ENCODE results near the gene CRYBB3.
"Not testable (repeated sequence)": the region's sequence is repeated elsewhere in the genome, so short reads cannot be mapped to it uniquely, and the experiment has no call there.

Gene CRYBB3

GRCh38 chr22:25176175-25176574 lies 23.5 kb upstream of the CRYBB3 start:
- no peak for DNase-seq (ENCODE audit: low read depth)

DNA sequence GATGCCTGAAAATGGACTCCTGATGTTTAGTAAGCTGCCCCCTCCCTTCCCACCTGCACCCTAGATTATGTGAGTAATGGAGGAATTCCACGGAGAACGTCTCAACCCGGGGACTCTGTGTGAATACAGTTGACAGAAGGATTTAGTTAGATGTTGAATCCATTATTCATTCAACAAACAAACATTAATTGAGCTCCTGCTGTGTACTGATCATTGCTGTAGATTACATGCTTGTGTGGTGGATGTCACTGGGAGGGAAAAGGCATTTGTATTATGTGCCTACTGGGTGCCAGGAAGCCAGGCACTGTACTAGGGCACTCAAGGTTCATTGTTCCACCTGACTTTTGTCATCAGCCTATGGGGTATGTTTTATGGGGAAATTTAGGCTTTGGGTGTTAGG lies 22.9 kb upstream of the CRYBB3 start:
- DNase-seq (ENCODE audit: low read depth): no peak

- no peak for DNase-seq (ENCODE audit: low read depth)
These were observed 22.4 kb upstream of the CRYBB3 start for GRCh38 chr22:25177226-25177625.

DNA sequence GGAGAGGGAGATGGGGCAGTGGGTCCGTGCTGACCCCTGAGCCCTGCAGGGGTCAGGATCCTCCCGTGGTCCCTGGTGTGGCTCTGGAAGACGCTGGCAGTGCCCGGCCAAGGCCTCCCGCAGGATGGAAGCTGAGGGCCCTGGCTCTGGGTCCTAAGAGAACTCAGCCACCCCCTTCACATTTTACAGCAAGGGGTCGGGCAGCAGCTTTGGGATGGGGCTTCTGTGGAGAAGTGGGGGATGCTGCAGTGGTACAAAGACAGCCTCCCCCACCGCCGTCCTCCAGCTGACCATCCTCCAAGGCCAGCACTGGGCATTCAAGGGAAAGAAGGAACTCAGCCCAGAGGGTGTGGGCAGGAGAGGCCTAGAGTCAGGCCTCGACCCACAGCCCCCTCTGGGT lies 21.8 kb upstream of the CRYBB3 start:
- DNase-seq (ENCODE audit: low read depth): no peak

DNA sequence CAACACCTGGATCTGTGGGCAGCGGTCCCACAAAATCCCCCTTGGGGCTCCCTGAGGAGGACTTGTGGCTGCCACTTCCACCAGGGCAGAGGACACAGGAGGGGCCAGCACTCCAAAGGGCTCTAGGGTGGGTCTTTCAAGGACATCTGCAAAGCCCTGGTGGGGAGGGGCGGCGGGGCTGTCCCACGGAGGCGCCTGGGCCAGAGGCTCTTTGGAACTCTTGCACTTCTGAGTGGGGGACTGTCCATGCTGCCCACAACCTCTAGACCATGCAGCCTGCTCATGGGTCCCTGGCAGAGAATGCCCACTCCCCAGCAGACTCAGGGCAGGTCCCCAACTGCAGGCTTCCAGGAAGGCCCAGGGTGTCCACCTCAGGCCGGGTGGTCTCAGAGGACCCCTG lies 21.3 kb upstream of the CRYBB3 start:
- DNase-seq (ENCODE audit: low read depth): not testable (repeated sequence)

DNA sequence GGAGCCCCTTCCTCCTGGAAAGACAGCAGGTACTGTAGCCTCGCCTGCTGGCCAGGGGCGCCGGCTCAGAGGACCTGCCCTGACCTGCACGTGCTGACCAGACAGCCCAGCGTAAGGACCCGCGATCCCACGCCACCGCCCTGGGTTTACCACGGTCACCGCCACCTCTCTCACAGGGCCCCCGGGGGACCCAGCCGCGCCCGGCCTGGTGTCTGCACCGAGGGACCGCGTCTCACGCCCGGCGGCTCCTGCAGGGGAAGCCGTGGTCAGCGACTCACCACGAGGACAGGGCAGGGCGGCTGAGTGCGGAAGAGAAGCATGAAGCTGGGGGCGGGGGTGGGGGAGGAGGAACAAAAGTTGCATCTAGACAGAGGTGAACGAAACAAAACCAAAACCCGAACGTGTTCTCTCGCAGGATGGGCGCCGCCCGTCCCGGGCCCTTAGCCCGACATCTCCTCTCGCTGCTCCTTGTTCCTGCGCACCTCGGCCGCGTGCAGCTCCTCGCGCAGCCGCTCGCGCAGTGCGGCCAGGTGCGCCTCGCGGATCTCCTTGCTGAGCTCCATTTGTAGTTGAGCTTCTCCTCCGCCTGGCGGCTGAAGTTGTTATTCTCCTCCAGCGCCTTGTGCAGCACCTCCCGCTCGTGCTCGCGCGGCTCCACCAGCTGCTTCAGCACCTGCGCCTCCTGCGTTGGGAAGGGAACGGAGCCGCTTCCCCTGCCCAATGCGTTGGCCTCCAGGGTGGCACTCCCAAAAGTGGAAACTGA lies 20.6 kb upstream of the CRYBB3 start:
- not testable (repeated sequence) for DNase-seq (ENCODE audit: low read depth)

DNA sequence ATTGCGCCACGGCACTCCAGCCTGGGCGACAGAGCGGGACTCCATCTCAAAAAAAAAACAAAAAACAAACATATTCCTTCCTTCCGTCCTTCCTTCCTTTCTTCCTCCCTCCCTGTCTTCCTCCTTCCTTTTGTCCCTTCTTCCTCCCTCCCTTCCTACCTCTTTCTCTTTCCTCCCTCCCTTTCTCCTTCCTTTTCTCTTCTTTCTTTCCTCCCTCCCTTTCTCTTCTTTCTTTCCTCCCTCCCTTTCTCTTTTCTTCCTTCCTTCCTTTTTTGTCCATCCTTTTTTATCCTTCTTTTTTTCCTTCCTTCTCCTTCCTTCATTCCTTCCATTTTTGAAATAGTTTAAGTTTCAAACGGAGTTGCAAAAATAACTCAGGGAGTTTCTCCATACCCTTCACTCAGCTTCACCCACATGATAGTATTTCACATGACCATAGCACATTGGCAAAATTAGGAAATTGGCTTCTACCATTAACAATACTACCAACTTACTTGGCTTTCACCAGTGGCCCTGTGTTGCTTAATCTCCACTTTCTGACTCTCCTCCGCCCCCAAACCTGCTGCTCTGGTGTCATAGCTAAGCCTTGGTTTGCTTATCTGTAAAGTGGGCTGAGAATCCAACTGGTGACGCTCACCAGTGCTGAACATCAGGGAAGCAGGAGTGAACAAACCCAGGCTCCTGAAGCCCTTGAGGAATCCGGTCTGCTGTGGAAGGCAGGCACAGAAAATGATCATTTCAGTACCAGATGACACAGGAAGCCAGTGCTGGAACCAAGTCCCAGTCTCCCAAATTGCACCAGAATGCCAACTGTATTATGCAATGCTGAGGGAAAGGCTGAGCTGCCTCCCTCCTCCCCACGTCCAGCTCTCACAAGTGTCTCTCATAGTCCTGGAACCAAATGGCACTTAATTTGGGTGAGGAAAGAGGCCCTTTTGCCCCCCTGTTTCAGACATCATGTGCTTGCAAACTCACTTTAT lies 17.2 kb upstream of the CRYBB3 start:
- DNase-seq (ENCODE audit: low read depth): no peak

- no peak for DNase-seq (ENCODE audit: low read depth)
These were observed 15.6 kb upstream of the CRYBB3 start for GRCh38 chr22:25183949-25184619.

GRCh38 chr22:25186140-25186539 lies 13.5 kb upstream of the CRYBB3 start:
- no peak for DNase-seq (ENCODE audit: low read depth)

DNA sequence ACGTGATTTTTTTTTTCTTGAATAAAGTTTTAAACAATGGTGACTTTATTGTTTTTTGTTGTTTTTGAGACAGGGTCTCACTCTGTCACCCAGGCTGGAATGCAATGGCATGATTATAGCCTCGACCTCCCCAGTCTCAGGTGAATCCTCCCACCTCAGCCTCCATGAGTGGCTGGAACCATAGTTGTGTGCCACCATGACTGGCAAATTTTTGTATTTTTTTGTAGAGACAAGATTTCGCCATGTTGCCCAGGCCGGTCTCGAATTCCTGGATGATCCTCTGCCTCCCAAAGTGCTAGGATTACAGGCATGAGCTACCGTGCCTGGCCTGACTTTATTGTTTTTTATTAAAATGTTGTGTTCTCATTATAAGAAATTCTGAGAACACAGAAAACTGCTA lies 12.2 kb upstream of the CRYBB3 start:
- DNase-seq (ENCODE audit: low read depth): no peak

DNA sequence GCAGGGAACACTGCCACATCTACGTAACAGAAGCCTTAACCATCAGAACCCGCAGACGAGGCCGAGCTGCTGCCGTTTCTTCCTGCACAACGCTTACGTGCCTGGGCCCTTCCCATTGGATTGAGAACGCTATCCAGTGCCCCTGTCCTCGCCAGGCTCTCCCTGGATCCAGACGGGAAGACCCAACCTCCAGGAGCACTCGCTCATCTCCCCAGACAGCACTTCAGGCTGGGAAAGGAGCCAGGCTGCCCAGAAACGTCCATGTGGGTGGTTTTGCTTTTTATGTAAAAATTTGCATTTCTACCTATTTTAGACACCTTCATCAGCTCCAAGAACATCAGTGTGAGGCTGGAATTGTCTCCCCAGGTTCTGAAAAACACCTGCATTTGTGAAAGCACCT lies 7.3 kb upstream of the CRYBB3 start:
- DNase-seq (ENCODE audit: low read depth): no peak

DNA sequence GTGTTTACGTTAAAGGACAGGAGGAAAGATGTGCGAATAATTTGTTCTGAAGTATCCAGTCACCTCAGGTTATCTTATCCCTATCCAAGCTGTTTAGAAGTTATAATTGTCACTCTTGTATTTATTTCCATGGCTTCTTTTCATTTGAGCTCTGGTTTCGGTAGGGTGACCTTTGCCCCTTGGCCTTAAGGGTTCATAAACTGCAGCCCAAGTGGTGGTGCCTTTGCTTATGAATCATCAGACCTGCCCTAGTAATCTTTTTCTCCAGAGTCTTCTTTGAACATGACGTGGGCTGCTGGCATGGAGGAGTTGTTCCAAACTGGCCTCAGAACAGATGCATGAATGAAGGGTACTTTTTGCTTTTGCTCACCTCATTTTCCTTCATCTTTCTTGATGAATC lies 6.5 kb upstream of the CRYBB3 start:
- DNase-seq (ENCODE audit: low read depth): no peak

- DNase-seq (ENCODE audit: low read depth): no peak
These were observed 6.1 kb upstream of the CRYBB3 start for GRCh38 chr22:25193548-25193947.

GRCh38 chr22:25196326-25196725 lies 3.3 kb upstream of the CRYBB3 start:
- DNase-seq (ENCODE audit: low read depth): no peak

DNA sequence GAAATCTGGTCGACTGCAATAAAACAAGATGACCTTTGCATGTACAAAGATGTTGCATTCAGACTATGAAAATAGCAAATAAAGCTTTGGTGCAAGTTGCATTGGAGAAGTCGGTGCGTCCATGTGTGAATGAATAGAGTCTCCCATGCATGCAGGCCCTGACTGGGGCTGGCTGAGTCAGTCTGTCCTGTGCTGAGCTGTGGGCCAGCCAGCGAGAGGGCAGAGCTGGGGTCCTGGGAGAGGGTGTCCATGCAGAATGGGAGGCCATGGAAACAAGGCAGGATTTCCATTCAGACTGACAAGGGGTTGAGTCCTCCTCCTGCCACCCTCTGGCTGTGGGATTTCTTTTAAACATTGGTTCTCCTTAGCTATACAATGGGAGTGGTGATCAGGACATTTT lies 2.3 kb upstream of the CRYBB3 start:
- no peak for DNase-seq (ENCODE audit: low read depth)

DNA sequence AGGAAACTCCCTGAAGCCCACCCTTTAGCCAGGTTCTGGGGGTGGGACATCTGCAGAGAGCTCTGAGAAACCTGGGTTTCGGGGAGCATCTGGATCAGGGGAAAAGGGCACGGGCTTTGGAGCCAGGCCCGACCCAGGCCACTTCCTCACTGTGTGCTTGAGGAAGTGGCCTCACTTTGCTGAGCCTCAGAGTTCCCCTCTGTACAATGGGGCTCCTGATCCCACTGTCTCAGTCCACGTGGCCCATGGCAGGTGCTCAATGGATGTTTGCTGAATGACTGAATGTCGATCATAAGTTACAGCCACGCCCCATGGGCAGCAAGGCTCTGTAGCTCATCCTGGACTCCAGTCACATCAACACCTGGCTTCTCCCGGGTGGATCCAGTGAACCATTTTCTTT lies 1.3 kb downstream of the CRYBB3 start:
- DNase-seq (ENCODE audit: low read depth): no peak

DNA sequence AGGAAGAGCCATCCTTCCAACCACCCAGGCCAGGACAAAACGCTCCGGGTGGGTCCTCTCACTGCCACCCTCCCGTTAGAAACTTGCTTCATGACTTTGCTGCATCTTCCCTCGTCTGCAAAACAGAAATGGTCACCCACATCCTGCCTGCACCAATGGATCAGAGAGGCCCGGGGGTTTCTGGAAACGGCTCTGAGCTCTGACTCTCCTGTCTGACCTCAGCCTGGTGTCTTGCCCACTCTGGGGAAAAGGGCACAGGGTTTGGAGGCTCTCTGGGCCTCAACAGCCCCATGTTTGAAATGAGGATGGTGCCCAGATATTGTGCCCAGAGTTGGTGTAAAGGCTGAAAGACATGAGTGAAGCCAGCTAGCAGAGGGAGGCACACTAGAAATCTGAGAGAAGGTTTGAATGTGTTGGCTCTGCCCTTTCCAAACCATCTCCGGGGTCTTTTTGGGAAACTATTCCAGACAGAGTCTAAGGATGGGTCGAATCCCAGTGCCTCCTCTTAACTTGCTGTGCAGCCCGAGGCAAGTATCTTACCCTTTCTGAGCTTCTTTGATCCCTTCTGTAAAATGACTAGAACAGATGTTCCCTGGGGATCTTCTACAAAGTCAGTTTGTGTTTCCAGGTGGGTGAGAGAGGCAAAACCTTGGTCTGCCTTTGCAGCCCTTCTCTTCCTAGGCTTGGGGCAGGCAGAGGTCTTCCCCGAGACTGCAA lies 2.1 kb downstream of the CRYBB3 start:
- DNase-seq (ENCODE audit: low read depth): no peak

- peak; percentile 37 for DNase-seq (ENCODE audit: low read depth)
These were observed 2.7 kb downstream of the CRYBB3 start for GRCh38 chr22:25202290-25202921.

GRCh38 chr22:25203082-25203481 lies 3.4 kb downstream of the CRYBB3 start:
- no peak for DNase-seq (ENCODE audit: low read depth)

DNA sequence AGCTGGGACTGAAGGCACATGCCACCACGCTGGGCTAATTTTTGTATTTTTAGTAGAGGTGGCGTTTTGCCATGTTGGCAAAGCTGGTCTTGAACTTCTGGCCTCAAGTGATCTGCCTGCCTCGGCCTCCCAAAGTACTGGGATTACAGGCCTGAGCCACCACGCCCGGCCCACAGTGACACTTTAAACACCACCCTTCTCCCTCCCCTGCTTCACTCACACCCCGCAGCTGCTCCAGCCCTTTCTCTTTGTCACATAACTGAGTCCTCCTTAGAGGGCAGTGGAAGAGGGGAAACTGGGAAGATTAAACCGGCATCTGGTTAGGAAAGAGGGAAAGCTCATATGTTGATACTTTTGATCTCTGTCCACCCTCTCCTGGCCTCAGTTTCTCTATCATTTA lies 4.9 kb downstream of the CRYBB3 start:
- DNase-seq (ENCODE audit: low read depth): not testable (repeated sequence)

DNA sequence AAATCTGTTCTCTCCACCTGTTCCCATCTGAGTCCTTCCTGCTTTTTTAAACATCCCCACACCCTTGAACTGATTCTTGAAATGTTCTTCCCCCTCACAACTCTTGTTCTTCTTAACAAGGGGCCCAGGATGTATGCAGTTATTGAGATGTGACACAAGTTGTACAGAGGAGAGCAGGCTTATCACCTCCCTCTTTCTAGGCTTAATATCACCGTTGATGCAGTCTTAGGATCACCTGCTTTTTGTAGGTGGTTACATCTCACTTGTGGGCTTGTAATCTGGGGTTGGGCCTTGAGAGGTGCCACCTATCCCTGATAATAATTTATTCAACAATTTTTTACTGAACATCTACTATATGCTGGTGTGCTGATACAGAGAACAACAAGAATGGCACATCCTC lies 6.2 kb downstream of the CRYBB3 start:
- DNase-seq (ENCODE audit: low read depth): no peak

DNA sequence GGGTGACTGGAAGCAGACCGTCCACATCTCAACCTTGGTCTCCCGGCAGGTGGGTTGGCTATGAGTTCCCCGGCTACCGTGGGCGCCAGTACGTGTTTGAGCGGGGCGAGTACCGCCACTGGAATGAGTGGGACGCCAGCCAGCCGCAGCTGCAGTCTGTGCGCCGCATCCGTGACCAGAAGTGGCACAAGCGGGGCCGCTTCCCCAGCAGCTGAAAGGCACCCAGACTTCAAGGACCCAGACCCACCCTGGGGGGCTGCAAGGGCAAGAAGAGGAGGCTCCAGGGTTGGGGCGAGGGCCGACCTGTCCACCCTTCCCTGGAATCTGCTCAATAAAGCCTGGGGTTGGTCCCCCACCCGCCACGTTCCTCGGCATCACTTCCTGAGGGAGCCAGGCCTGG lies 7.3 kb downstream of the CRYBB3 start:
- no peak for DNase-seq (ENCODE audit: low read depth)
